ENCODE results near the gene BCAP31.

GRCh38 chrX:153714256-153714655 is 9.9 kb downstream of the BCAP31 start:
- TF ChIP-seq CTCF (IDR thresholded peaks at IDR 0.05) (no peak), POLR2A (IDR thresholded peaks at IDR 0.05) (no peak)

All from heart left ventricle (tissue), 13 donors.